Ishikawa (cell line): Measurements from ENCODE around the gene LSAMP.

Source experiments
- CEBPB ChIP-seq: IDR thresholded peaks from 2 replicates; pipeline ENCODE4 v1.6.1; 2012
- CREB1 ChIP-seq: IDR thresholded peaks from 2 replicates; pipeline ENCODE4 v1.6.1; 2012; ENCODE audit warnings: low read depth
- EGR1 ChIP-seq: IDR thresholded peaks from 2 replicates; pipeline ENCODE4 v1.6.1; 2012
- EP300 ChIP-seq: IDR thresholded peaks from 2 replicates; pipeline ENCODE4 v1.6.1; 2012; ENCODE audit warnings: borderline replicate concordance
- FOXM1 ChIP-seq: IDR thresholded peaks from 2 replicates; pipeline ENCODE4 v1.6.1; 2012; ENCODE audit warnings: low read depth, borderline replicate concordance
- NFIC ChIP-seq: IDR thresholded peaks from 2 replicates; pipeline ENCODE4 v1.6.1; 2012
- RAD21 ChIP-seq: IDR thresholded peaks from 2 replicates; pipeline ENCODE4 v1.6.1; 2012; ENCODE audit warnings: low read depth
- TAF1 ChIP-seq: IDR thresholded peaks from 2 replicates; pipeline ENCODE4 v1.6.1; 2012; ENCODE audit warnings: low read depth, mild to moderate bottlenecking
- TCF12 ChIP-seq: IDR thresholded peaks from 2 replicates; pipeline ENCODE4 v1.6.1; 2012; ENCODE audit warnings: low read depth
- TEAD4 ChIP-seq: IDR thresholded peaks from 2 replicates; pipeline ENCODE4 v1.6.1; 2012
- YY1 ChIP-seq: IDR thresholded peaks from 2 replicates; pipeline ENCODE4 v1.6.1; 2012; ENCODE audit warnings: low read depth
- ZBTB7A ChIP-seq: IDR thresholded peaks from 2 replicates; pipeline ENCODE4 v1.6.1; 2012; ENCODE audit warnings: low read depth
- TF ChIP-seq, protein P1 (sequence below): IDR thresholded peaks from 2 replicates; pipeline ENCODE4 v1.6.1; 2012
- TF ChIP-seq, protein P2 (sequence below): IDR thresholded peaks from 2 replicates; pipeline ENCODE4 v1.6.1; 2012; ENCODE audit warnings: low read depth, mild to moderate bottlenecking
- TF ChIP-seq, protein P3 (sequence below): IDR thresholded peaks from 2 replicates; pipeline ENCODE4 v1.6.1; 2012

The LSAMP gene

DNA sequence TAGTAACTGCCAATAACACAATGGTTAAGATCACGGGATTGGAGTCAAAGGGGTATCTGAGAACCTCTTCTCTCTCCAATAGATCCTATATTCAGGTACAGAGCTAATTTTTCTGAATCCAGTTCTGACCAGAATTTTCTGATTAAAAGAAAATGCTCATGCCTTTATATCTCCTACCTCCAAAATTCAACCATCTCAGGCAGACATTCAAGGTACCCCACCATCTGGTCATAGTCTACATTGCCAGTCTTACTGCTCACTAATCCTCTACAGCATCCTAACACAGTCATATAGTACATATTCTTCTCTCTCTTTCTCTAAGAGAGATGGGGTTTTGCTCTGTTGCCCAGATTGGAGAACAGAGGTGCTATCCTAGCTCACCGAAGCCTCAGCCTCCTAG is 59.1 kb downstream of the LSAMP start:
- no peak for TF ChIP-seq CREB1
- TF ChIP-seq EP300, result no peak
- TF ChIP-seq, protein P1, sequence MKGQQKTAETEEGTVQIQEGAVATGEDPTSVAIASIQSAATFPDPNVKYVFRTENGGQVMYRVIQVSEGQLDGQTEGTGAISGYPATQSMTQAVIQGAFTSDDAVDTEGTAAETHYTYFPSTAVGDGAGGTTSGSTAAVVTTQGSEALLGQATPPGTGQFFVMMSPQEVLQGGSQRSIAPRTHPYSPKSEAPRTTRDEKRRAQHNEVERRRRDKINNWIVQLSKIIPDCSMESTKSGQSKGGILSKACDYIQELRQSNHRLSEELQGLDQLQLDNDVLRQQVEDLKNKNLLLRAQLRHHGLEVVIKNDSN, result no peak

DNA sequence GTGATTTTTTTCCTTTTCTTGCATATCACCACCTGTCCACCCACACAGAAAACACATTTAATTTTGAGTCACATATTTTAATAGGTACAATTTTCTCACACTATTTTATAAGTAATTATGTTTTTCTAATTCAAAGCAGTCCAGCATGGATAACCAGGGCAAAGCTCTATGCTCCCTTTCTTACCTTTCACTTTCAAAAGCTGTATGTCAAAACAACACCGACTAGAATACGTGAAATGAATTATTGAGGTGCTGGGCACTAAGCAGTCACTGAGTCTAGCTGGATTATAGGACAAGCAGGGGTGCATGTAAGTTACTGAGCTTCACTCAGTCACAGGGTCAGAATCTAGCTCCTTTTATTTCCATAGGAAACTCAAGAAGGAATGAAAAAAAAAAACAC is 60.6 kb downstream of the LSAMP start:
- TF ChIP-seq CREB1 (no peak), TEAD4 (no peak), EP300 (no peak), YY1 (no peak), CEBPB (no peak), NFIC (no peak), FOXM1 (no peak)
- TF ChIP-seq, protein P2, sequence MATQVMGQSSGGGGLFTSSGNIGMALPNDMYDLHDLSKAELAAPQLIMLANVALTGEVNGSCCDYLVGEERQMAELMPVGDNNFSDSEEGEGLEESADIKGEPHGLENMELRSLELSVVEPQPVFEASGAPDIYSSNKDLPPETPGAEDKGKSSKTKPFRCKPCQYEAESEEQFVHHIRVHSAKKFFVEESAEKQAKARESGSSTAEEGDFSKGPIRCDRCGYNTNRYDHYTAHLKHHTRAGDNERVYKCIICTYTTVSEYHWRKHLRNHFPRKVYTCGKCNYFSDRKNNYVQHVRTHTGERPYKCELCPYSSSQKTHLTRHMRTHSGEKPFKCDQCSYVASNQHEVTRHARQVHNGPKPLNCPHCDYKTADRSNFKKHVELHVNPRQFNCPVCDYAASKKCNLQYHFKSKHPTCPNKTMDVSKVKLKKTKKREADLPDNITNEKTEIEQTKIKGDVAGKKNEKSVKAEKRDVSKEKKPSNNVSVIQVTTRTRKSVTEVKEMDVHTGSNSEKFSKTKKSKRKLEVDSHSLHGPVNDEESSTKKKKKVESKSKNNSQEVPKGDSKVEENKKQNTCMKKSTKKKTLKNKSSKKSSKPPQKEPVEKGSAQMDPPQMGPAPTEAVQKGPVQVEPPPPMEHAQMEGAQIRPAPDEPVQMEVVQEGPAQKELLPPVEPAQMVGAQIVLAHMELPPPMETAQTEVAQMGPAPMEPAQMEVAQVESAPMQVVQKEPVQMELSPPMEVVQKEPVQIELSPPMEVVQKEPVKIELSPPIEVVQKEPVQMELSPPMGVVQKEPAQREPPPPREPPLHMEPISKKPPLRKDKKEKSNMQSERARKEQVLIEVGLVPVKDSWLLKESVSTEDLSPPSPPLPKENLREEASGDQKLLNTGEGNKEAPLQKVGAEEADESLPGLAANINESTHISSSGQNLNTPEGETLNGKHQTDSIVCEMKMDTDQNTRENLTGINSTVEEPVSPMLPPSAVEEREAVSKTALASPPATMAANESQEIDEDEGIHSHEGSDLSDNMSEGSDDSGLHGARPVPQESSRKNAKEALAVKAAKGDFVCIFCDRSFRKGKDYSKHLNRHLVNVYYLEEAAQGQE, result no peak

DNA sequence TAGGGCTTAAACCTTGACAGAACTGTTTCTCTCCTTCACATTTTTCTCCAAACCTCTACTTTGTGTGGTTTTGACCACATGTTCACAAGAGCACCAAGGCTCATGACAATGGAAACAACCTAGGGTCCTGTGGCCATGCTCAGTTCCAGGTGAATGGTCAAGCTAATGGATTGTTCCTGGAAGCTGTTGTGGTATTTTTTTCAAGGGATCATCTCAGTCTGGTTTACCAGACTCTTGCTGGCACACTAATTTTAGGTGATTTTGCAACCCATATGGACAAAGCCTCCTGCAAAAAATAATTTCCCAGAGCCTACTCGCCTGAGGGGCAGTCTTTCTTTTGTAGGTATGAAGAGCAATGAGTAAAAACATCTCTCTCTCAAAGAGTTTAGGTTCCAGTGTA is 67.2 kb downstream of the LSAMP start:
- TF ChIP-seq, protein P1, result no peak
- TF ChIP-seq EP300 (no peak), YY1 (no peak), CREB1 (no peak), RAD21 (no peak)

DNA sequence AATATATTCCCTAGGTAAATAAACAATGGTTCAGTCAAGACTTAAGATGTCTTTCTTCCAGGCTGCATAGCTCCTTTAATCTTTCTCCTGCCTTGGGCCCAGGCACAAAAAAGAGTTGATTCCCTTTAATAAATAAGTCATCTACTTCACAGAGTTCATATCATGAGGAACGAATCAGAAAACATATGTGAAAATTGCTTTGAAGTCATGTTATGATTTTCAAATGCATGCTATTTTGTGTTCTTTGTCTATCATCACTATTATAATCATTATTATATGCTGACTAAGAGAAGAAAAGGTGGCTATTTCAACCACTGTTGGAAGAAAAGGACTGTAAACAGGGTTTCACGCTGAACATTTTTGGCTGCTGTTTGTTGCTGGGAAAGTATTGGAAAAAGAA is 70.4 kb downstream of the LSAMP start:
- TF ChIP-seq RAD21, result no peak

DNA sequence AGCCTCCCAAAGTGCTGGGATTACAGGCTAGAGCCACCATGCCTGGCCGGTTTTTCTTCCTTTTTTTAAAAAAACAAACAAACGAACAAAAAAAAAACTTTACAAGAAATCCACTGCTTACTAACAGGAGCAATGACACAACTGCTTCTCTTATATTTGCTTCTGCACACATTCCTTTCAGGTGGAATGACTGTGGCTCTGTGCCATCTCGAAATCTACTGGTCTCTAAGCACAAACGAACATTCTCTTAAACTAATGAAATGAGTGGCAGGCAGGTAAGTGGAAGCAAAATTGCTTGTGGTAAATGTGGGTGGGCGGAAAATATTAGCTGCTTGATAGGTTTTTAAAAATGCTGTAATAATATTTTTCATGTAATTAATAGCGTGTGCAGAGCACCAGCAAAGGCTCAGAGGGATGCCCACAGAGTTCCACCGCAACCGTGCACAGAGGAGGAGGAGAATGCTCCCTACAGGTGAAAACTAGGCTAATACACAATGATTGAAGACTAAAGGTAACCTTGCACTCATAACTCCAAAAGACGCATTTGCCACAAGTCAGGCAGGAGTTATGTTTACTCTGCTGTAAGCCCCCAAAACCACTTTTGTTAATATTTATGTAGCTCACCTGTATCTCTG is 77.4 kb downstream of the LSAMP start:
- no peak for TF ChIP-seq TEAD4
- no peak for TF ChIP-seq ZBTB7A
- TF ChIP-seq RAD21, result no peak
- no peak for TF ChIP-seq FOXM1
- no peak for TF ChIP-seq YY1
- no peak for TF ChIP-seq CEBPB
- TF ChIP-seq, protein P2, result no peak
- TF ChIP-seq, protein P1, result no peak
- TF ChIP-seq EP300, result no peak
- no peak for TF ChIP-seq TAF1
- TF ChIP-seq TCF12, result no peak
- TF ChIP-seq, protein P3, sequence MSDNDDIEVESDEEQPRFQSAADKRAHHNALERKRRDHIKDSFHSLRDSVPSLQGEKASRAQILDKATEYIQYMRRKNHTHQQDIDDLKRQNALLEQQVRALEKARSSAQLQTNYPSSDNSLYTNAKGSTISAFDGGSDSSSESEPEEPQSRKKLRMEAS, result no peak
- no peak for TF ChIP-seq EGR1
- TF ChIP-seq NFIC, result no peak
- TF ChIP-seq CREB1, result no peak

DNA sequence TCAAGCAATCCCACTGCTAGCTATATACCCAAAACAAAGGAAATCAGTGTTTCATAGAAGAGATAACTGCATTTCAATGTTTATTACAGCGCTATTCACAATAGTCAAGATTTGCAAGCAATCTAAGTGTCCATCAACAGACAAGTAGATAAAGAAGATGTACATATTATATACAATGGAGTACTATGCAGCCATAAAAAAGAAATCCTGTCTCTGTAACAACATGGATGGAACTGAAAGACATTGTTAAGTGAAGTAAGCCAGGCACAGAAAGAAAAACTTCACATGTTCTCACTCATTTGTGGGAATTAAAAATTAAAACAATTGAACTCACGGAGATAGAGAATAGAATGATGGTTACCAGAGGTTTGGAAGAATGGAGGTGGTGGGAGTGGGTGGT is 89.2 kb downstream of the LSAMP start:
- TF ChIP-seq YY1, result no peak

DNA sequence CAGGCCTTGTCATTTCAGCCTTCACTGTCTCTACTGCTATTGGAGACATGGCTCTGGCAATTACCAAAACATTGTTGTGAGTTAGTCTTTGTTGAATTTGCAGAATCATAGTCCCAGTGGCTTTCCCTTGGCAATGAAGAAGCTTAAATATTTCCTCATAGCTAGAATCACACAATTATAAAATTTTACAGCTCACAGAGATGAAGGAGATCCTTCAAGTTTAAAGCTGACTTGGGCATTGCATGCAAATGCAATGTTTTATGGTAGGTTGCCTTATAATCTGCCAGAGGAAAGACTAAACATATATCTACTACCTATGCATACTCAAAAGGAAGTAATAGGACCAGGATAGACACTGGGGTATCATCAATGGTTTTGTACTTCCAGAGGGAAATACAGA is 90.9 kb downstream of the LSAMP start:
- TF ChIP-seq EGR1 (no peak), TCF12 (no peak), NFIC (no peak), CEBPB (no peak), TAF1 (no peak), EP300 (no peak), TEAD4 (no peak), CREB1 (no peak), ZBTB7A (no peak)
- TF ChIP-seq, protein P3, result no peak
- TF ChIP-seq, protein P2, result no peak
- TF ChIP-seq, protein P1, result no peak
